ENCODE measurements around the gene GPR155. TPM values are rescaled to one million over a fixed set of nuclear protein-coding genes. Genes with fewer than 3 reads are reported as not detected.
"Not testable (repeated sequence)": the region's sequence is repeated elsewhere in the genome, so short reads cannot be mapped to it uniquely, and the experiment has no call there.

The GPR155 gene
- polyA plus RNA-seq, 3 donors, result 5.3 to 9.5 (median 9.3) TPM

DNA sequence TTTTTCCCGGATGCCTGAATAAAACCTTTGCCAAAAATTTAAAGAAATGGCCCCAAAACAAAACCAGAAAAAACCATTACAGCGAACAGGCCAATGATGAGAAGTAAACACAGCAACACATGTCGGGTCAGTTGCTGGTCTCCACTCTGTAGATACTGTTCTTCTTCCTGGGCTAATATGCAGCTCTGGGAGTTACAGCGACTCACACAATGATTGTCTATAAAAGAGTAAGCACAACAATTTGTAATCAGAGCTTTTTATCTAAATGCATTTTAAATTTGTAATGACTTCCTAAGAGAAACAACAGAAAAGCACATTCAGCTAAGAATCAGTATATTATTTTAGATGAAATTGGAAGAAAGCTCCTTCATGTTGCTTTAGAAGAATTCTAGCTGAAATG lies 40.3 kb downstream of the GPR155 start:
- no peak for DNase-seq (ENCODE audit: extremely low read depth in 1 of 11, low read depth in 9 of 11, low spot score in 4 of 11)

DNA sequence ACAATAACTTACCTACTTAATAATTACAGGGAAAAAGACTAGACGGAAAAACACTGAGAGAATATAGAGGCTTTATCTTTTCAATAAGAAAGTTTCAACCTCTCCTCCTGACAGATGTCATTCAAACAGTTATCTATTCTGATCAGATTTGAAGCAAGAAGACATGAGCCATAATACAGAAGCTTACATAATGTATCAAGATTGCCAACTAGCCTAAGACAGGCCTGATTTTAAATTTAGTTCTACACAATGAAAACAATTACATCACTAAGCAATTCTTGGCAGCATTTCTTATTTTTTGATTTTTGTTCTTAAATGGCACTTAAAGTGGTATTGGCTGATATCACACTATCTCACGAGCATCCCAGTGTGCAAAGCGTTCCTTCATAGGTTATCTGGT lies 41.6 kb downstream of the GPR155 start:
- no peak for DNase-seq (ENCODE audit: extremely low read depth in 1 of 11, low read depth in 9 of 11, low spot score in 4 of 11)

DNA sequence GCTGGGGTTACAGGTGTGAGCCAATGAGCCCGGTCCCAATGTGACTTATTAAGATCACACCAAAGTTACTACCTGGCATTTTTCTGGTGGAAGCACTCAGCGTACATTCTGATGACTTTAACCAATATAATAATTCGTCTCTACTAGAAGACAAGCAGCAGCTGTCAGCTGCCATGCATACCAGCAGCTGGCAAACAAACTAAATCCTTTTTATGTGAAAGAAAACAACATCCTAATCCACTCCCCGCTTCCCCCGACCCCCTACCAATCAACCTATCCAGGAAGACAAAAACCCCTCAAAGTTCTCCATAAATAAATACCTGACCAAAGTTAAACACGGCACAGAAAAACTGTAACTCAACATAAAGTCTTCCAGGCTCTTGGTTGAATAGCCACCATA lies 42.1 kb downstream of the GPR155 start:
- no peak for DNase-seq (ENCODE audit: extremely low read depth in 1 of 11, low read depth in 9 of 11, low spot score in 4 of 11)

DNA sequence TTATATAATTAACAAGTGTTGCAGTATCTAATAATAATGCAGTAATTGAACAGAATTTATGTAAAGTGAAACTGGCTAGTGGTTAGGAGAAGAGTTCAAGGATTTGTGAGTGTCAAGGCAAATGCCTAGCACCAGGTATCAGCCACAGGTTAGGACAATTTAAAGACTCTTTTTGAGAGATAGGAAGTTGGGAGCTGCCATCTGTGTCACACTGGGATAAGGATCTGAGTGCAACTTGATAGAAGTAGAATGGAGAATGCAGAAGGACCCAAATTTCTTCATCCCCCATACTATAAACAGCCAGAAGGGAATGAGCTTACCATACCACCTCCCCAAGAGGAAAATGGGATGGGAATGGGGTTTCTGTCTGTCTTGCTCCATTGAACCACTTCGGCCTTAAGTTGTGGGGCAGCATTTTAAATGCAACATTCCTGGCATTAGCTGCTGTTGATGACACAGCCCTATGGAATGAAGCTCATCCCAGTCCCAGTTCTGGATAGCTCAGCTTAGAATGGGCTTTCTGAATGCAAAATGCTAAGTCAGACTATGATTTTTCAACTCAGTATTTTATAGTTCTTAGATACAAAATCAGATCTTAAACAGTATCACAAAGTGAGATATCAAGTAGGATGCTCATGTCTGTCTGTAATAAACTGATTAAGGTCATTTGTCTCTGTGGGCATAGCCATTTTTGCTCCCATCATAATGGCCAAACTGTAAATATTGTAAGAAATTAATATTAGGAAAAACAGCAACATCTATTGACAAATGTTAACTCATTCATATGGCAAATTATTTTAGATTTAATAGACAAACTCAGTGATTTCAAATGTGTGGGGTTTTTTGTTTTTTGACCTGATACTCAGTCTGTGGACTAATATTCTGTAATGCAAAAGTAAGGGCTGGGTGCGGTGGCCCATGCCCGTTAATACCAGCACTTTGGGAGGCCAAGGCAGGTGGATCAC lies 44.0 kb downstream of the GPR155 start:
- DNase-seq (ENCODE audit: extremely low read depth in 1 of 11, low read depth in 9 of 11, low spot score in 4 of 11), result no peak

DNA sequence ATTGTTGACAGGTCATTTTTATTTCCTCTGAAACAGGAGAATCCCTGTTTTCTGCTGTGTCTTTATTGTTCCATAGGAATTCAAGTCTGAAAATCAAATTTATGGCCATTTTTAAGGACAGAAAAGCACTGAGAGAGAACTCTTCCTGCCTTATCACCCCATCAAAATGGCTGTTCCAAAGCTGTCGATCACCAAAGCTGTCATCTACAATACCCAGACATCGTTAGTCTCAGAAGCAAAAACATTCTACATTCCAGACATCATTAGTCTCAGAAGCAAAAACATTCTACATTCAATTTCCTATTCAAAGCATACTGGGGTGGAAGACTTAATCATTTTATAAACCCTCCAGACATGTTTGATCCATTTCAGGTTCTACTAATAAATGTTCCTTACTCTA lies 46.9 kb downstream of the GPR155 start:
- DNase-seq (ENCODE audit: extremely low read depth in 1 of 11, low read depth in 9 of 11, low spot score in 4 of 11), result no peak

DNA sequence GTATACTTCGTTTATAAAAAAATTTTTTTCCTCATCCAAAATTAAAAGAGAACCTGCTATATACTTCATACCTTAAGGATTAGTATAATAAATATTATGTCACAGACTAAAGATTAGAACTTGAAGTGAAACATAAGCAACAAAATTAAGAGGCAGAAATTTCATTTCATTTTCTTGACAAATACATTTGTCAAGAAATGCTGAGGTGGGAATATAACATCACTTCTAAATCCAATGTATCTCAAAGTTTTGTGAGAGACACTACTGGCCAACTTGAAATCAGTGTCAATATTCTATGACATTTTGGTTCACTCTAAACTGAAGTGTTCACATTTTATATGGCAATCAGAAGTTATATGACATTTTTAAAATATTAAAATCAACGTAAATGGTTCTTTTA lies 47.5 kb downstream of the GPR155 start:
- no peak for DNase-seq (ENCODE audit: extremely low read depth in 1 of 11, low read depth in 9 of 11, low spot score in 4 of 11)

DNA sequence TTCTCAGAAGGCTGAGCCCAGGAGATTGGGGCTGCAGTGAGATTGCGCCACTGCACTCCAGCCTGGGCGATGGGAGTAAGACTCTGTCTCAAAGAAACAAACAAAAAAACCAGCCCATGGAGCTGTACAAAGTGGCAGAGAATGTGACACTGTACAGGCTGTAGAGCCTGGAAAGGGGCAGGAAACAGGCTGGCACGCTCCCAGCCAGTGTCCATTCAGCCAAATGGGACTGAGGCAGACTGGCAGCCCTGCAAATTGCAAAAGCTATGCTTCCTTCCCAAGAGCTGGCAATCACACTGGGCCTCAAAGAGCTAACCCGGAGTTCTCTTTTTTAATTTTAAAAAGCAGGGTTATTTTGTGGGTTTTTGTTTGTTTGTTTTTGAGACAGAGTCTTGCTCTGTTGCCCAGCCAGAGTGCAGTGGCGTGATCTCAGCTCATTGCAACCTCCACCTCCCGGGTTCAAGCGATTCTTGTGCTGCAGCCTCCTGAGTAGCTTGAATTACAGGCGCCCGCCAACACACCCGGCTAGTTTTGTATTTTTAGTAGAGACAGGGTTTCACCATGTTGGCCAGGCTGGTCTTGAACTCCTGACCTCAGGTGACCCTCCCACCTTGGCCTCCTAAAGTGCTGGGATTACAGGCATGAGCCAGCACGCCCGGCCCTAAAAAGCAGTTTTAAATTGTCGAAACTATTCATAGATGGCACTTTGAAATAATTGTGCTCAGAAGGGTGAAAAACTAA lies 48.5 kb downstream of the GPR155 start:
- no peak for DNase-seq (ENCODE audit: extremely low read depth in 1 of 11, low read depth in 9 of 11, low spot score in 4 of 11)

DNA sequence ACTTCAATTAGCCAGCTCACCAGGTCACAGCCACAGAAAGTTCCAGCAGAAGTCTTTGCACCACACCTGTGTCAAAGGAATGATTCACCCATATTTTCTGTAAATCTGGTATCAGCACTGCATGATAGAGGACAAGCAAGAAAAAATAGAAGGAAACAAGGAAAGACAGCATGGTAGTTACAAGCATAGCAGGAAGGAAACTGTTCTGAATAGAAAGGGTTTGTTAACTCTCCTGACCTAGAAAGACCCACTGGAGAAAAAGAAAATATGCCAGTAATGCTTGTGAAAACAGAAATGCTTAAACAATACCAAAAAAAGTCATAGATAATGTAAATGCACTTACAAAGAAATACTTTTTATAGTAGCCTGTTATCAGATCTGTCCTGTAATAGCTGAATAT lies 50.5 kb downstream of the GPR155 start:
- no peak for DNase-seq (ENCODE audit: extremely low read depth in 1 of 11, low read depth in 9 of 11, low spot score in 4 of 11)

DNA sequence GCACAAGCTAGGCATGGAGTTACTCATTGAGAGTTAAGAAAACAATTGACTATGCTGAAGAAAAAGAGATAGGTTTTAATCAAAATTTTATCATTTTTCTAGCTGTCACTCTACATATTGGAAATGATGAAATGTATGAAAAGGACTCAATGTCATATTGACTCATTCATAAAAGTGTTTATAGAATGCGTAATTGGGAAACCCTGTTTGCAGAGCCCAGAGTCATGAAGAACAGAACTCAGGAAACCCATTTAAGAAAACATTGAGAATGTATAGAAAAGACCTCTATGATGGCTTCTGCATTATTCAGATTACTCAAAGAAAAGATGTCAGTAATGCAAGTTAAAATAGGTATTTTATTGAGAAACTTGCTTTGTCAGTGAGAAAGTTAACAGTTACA lies 54.9 kb downstream of the GPR155 start:
- no peak for DNase-seq (ENCODE audit: extremely low read depth in 1 of 11, low read depth in 9 of 11, low spot score in 4 of 11)

DNA sequence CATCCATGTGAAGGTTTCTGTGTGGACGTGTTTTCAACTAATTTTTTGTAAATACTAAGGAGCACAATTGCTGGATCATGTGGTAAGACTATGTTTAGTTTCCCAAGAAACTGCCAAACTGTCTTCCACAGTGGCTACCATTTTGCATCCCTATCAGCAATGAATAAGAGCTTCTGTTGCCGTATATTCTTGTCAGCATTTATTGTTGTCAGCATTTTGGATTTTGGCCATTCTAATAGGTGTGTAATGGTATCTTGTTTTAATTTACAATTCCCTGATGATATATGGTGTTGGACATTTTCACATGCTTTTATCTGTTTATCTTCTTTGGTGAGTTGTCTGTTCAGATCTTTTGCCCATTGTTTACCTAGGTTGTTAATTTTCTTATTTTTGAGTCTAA lies 56.8 kb downstream of the GPR155 start:
- no peak for DNase-seq (ENCODE audit: extremely low read depth in 1 of 11, low read depth in 9 of 11, low spot score in 4 of 11)

DNA sequence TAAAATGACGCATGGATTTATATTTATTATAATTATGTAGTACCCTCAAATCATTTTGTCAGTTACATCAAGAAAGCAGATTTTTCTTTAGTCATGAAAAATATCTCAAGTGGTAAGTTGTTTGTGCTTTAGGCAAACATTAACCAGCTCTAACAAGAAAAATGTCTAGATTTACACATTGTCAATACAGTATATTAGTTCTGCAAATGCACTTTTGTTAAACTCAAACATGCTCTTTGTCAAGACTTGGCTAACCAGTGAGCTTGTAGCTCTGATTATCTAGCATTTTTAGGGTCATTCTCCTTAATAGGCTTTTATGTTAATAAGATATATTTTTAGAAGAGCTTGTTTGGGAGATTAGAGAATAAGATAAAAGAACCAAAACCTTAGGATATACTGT lies 58.6 kb downstream of the GPR155 start:
- DNase-seq (ENCODE audit: extremely low read depth in 1 of 11, low read depth in 9 of 11, low spot score in 4 of 11), result no peak

DNA sequence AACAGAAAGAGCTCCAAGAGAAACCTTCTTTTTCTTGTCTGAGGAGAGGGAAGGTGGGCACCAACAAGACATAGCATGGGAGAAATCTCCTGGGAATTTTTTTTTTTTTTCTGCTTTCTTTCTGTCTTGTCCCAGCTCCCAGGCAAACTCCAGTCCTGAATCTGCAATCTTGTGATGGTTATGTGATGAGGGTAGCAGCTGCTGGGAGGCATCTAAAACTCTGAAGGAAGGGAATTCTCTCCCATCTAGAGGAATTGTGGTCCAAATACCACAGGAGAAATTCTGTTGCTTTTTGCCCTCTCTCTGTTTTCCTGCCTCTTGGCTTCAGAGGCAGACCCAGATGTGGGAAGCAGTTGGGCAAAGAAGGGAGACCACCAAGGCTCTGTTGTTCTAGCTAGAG lies 74.6 kb downstream of the GPR155 start:
- DNase-seq (ENCODE audit: extremely low read depth in 1 of 11, low read depth in 9 of 11, low spot score in 4 of 11), result no peak

DNA sequence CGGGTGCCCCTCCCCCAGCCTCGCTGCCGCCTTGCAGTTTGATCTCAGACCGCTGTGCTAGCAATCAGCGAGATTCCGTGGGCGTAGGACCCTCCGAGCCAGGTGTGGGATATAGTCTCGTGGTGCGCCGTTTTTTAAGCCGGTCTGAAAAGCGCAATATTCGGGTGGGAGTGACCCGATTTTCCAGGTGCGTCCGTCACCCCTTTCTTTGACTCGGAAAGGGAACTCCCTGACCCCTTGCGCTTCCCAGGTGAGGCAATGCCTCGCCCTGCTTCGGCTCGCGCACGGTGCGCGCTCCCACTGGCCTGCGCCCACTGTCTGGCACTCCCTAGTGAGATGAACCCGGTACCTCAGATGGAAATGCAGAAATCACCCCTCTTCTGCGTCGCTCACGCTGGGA lies 76.8 kb downstream of the GPR155 start:
- not testable (repeated sequence) for DNase-seq (ENCODE audit: extremely low read depth in 1 of 11, low read depth in 9 of 11, low spot score in 4 of 11)

DNA sequence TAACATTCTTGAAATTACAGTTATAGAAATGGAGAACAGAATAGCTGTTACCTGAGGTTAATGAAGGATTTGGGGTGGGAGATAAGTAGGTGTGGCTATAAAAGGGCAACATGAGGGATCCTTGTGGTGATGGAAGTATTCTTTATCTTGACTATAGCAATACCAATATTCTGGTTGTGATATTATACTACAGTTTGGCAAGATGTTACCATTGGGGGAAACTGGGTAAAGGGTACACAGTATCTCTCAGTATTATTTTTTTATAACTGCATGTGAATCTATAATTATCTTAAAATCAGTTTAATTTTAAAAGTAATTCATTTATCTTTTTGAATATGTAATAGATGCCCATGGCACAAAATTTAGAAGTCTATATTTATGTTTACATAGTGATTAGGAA lies 83.2 kb downstream of the GPR155 start:
- no peak for DNase-seq (ENCODE audit: extremely low read depth in 1 of 11, low read depth in 9 of 11, low spot score in 4 of 11)

DNA sequence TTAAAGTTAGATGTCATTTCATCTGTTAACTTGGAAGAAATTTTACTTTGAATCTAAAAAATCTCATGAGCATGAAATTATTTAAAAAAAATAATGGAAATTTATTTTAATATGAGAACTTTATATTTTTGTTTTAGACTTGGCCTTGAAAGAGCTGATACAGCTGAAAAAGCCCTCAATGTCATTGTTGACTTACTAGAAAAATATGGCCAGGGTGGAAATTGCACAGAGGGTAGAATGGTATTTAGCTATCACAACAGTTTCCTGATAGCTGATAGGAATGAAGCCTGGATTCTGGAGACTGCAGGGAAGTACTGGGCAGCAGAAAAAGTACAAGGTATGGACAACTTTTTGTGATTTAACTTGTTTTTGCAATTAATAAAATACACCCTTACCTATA lies 86.0 kb downstream of the GPR155 start:
- DNase-seq (ENCODE audit: extremely low read depth in 1 of 11, low read depth in 9 of 11, low spot score in 4 of 11), result no peak

DNA sequence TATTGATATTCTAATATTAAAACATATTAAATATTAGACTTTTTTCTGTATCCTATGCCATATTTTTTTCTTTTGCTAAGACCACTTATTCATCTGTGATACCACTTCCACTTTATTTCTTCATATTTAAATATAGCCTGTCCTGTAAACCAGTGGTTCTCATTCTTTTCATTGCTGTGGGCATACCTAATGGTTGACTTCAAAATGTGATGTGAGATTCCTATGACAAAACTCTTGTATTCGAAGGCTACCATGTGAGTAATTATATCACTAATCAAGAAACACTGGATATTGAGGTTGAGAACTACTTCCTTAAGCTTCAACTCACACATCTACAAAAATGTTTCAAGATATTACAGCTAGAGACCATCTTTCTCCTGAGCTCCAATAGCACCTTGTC lies 87.7 kb downstream of the GPR155 start:
- no peak for DNase-seq (ENCODE audit: extremely low read depth in 1 of 11, low read depth in 9 of 11, low spot score in 4 of 11)

DNA sequence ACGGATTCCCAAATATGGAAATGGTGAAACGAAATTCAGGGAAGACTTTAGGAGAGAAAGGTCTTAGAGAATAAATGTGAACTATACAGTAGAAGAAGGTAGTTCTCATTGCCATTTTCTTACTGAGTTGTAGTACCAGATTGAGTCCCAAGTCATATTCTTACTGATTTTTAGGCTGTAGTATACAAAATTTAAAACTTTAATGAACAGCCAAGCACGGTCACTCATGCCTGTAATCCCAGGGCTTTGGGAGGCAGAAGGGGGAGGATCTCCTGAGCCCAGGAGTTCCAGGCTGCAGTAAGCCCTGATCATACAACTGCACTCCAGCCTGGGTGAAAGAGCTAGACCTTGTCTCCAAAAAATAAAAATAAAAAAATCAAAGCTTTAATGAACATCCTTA lies 89.1 kb downstream of the GPR155 start:
- DNase-seq (ENCODE audit: extremely low read depth in 1 of 11, low read depth in 9 of 11, low spot score in 4 of 11), result no peak

DNA sequence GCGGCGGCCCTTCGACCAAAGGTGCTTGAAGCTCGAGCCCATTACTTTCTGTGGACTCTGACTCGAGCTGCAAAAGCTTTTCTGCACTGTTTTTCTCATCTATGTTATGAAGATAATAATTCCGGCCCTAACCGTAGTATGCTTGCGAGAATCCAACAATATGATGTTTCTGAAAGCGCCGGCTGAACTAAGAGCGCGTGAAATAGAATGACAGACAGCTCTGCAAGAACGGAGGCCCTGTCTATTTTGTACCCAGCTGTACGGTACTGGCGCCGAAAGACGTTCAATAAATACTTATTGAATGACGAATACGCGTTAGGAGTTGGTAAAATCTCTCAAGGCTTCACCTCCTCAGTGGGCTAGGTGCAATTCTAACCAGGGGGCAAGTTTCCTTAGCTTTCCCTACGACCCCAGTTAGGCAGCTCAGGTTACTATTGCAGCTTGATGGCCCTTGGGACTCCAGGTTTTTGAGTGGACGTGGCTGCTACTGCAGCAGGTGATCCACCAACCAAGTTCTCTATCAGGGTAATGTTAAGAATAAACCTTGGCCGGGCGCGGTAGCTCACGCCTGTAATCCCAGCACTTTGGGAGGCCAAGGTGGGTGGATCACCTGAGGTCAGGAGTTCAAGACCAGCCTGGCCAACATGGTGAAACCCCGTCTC lies 90.7 kb downstream of the GPR155 start:
- peak in 8 of 11 donors; percentile 0 to 23 (median 4) for DNase-seq (ENCODE audit: extremely low read depth in 1 of 11, low read depth in 9 of 11, low spot score in 4 of 11)

DNA sequence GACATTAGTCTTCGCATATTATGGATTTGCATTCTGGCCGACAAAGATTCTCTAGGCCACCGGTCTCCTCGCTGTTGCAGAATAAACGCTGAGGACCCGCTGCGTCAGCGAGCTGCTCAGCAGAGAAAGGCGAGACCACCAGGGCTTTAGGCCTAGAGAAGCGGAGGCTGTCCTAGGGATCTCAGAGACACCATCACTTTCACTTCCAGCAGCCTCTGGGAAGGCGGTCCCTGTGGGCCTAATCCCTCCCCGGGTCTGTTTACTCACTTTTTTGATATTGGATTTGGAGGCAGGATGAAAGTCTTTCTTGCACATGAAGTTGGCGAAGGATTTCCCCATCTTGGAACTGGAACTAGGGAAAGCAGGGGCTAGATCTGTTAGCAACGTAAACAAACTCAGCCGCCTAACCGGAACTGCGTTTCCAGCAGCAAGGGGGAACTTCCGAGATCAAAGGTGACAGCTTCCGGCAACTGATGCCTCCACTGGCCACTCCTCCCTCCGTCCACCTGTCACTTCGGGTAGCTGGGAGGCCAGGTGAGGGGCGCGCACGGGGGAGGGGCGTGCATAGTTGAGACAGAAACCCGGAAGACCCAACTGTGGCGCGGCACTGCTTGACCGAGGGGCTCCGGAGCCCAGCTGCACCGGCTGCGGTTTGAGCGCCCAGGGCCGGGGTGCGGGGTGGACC lies 91.4 kb downstream of the GPR155 start, which contains the start of gene SCRN3:
Gene SCRN3, plus strand, starts transcription at position 447 of the 685 bp plus-strand sequence. CDS start 2,554 bp downstream, outside the sequence.
- peak; percentile 75 to 91 (median 83) for DNase-seq (ENCODE audit: extremely low read depth in 1 of 11, low read depth in 9 of 11, low spot score in 4 of 11)

All from renal cortex interstitium (tissue), 11 donors.